Osteocyte (in vitro differentiated cells): Measurements from ENCODE around the gene ITGA7. TPM values are rescaled to one million over a fixed set of nuclear protein-coding genes. Genes with fewer than 3 reads are reported as not detected.

Source experiments
- DNase-seq: peaks from one replicate; pipeline ENCODE4 v3.0.0; 2021; ENCODE audit warnings: mixed read lengths; ENCODE audit not compliant: unreplicated experiment; ENCODE audit errors: extremely low spot score
- H3K27ac Mint-ChIP-seq: one replicate; pipeline ENCODE4 v1.8.0; 2021; ENCODE audit warnings: mild to moderate bottlenecking, mixed read lengths; ENCODE audit not compliant: unreplicated experiment
- H3K27me3 Mint-ChIP-seq: one replicate; pipeline ENCODE4 v1.8.0; 2021; ENCODE audit warnings: mixed read lengths; ENCODE audit not compliant: unreplicated experiment
- H3K36me3 Mint-ChIP-seq: one replicate; pipeline ENCODE4 v1.8.0; 2021; ENCODE audit warnings: mixed read lengths; ENCODE audit not compliant: unreplicated experiment
- H3K4me1 Mint-ChIP-seq: one replicate; pipeline ENCODE4 v1.8.0; 2021; ENCODE audit warnings: mixed read lengths; ENCODE audit not compliant: unreplicated experiment
- H3K4me3 Mint-ChIP-seq: one replicate; pipeline ENCODE4 v1.8.0; 2021; ENCODE audit warnings: mild to moderate bottlenecking, moderate library complexity, mixed read lengths; ENCODE audit not compliant: unreplicated experiment
- H3K9me3 Mint-ChIP-seq: one replicate; pipeline ENCODE4 v1.8.0; 2021; ENCODE audit warnings: mixed read lengths; ENCODE audit not compliant: unreplicated experiment
- CTCF ChIP-seq: fragments of 200-600 bp; sonication (generic); IDR thresholded peaks from 2 replicates; pipeline ENCODE4 v1.5.0; 2021; ENCODE audit warnings: antibody characterized with exemption, mild to moderate bottlenecking, moderate library complexity
- total RNA-seq: library from RNA; stranded (reverse); gene quantifications from 2 replicates; pipeline ENCODE4 v1.2.1, GENCODE V29; 2021

Gene ITGA7
- total RNA-seq, 1 donor from 2014 or later, result 5.7 TPM

- H3K9me3 Mint-ChIP-seq, result no peaks in the 10 kb centered on the region
- no peaks in the 10 kb centered on the region for H3K4me1 Mint-ChIP-seq
- no peak overlapping the region for H3K4me3 Mint-ChIP-seq
- DNase-seq, result no peak
- H3K27ac Mint-ChIP-seq, result no peak overlapping the region
- no peak for TF ChIP-seq CTCF
- peaks cover 48% of the 10 kb centered on the region for H3K27me3 Mint-ChIP-seq
- no peaks in the 10 kb centered on the region for H3K36me3 Mint-ChIP-seq
Measured at GRCh38 chr12:55637467-55637866, 70.2 kb downstream of the ITGA7 start.

GRCh38 chr12:55636853-55637252 lies 70.9 kb downstream of the ITGA7 start, which contains the start of gene OR10P1:
Gene OR10P1 (plus strand): TSS chr12:55636892. CDS start chr12:55636892, 0 bp downstream.
- peaks cover 53% of the 10 kb centered on the region for H3K27me3 Mint-ChIP-seq
- H3K9me3 Mint-ChIP-seq, result no peaks in the 10 kb centered on the region
- H3K27ac Mint-ChIP-seq, result no peak within 1 kb of the TSS
- DNase-seq, result no peak
- H3K4me1 Mint-ChIP-seq, result no peaks in the 10 kb centered on the region
- no peak for TF ChIP-seq CTCF
- H3K4me3 Mint-ChIP-seq, result no peak within 1 kb of the TSS
- no peaks in the 10 kb centered on the region for H3K36me3 Mint-ChIP-seq

DNA sequence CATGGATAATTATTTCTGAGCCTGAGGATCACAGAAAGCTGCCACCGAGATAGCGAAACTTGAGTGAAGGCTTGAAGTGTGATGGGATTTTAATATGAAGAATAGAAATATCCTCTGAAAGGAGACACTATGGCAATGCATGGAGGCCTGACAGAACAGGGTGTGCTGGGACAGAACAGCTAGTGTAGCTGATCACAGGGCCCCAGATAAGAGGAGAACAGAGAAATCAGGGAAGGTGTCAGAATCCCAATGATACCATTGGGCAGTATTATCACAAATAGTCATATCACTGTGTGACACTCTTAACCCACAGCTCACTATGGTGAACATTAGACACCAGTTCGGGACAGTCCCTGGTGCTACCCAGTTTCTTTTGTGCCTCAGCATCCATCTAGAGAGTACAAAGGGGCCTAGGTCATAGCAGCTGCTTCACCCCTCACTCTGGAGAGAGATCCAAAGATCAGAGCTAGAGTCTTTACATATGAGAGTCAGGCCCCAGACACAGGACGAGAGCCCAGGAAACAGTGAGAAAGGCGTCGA lies 71.5 kb downstream of the ITGA7 start:
- H3K27ac Mint-ChIP-seq, result no peak overlapping the region
- H3K4me1 Mint-ChIP-seq, result no peaks in the 10 kb centered on the region
- no peaks in the 10 kb centered on the region for H3K36me3 Mint-ChIP-seq
- H3K9me3 Mint-ChIP-seq, result no peaks in the 10 kb centered on the region
- no peak for DNase-seq
- no peak overlapping the region for H3K4me3 Mint-ChIP-seq
- no peak for TF ChIP-seq CTCF
- H3K27me3 Mint-ChIP-seq, result peaks cover 50% of the 10 kb centered on the region

Other genes with a start within 250 kb of the ITGA7 start
- not detected in 2 replicates for gene OR6C70, start 237.8 kb downstream of the ITGA7 start, total RNA-seq
- gene OR6C68, start 215.5 kb downstream of the ITGA7 start, total RNA-seq, result not detected in 2 replicates
- gene OR6C4, start 158.3 kb downstream of the ITGA7 start, total RNA-seq, result not detected in 2 replicates
- gene OR2AP1, start 135.4 kb downstream of the ITGA7 start, total RNA-seq, result not detected in 2 replicates
- gene OR10P1, start 71.0 kb downstream of the ITGA7 start, total RNA-seq, result not detected in 2 replicates
- gene BLOC1S1, start 8.1 kb upstream of the ITGA7 start, total RNA-seq, result 99.4 and 103 TPM in 2 replicates
- gene RDH5, start 12.5 kb upstream of the ITGA7 start, total RNA-seq, result 4.1 and 5.9 TPM in 2 replicates
- 1,511 and 1,600 TPM in 2 replicates for gene CD63, start 21.1 kb upstream of the ITGA7 start, total RNA-seq
- 11.6 and 14.0 TPM in 2 replicates for gene GDF11, start 35.2 kb upstream of the ITGA7 start, total RNA-seq
- 55.6 and 56.1 TPM in 2 replicates for gene SARNP, start 109.8 kb upstream of the ITGA7 start, total RNA-seq
- gene ORMDL2, start 110.1 kb upstream of the ITGA7 start, total RNA-seq, result 26.0 TPM in 2 replicates
- gene DNAJC14, start 121.7 kb upstream of the ITGA7 start, total RNA-seq, result 44.3 and 46.8 TPM in 2 replicates
- 14.3 and 15.1 TPM in 2 replicates for gene MMP19, start 135.0 kb upstream of the ITGA7 start, total RNA-seq
- gene PYM1, start 220.0 kb upstream of the ITGA7 start, total RNA-seq, result 18.2 and 20.5 TPM in 2 replicates
- 63.0 and 70.1 TPM in 2 replicates for gene DGKA, start 223.3 kb upstream of the ITGA7 start, total RNA-seq